Amniotic epithelial cell (primary cell): ENCODE results near the gene USP17L10.
"Not testable (repeated sequence)": the region's sequence is repeated elsewhere in the genome, so short reads cannot be mapped to it uniquely, and the experiment has no call there.

Source experiments
- DNase-seq: peaks from one replicate; pipeline ENCODE4 v3.0.0-alpha.2; 2010; ENCODE audit warnings: low read depth

Gene USP17L10, protein sequence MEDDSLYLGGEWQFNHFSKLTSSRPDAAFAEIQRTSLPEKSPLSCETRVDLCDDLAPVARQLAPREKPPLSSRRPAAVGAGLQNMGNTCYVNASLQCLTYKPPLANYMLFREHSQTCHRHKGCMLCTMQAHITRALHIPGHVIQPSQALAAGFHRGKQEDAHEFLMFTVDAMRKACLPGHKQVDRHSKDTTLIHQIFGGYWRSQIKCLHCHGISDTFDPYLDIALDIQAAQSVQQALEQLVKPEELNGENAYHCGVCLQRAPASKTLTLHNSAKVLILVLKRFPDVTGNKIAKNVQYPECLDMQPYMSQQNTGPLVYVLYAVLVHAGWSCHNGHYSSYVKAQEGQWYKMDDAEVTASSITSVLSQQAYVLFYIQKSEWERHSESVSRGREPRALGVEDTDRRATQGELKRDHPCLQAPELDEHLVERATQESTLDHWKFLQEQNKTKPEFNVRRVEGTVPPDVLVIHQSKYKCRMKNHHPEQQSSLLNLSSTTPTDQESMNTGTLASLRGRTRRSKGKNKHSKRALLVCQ

DNA sequence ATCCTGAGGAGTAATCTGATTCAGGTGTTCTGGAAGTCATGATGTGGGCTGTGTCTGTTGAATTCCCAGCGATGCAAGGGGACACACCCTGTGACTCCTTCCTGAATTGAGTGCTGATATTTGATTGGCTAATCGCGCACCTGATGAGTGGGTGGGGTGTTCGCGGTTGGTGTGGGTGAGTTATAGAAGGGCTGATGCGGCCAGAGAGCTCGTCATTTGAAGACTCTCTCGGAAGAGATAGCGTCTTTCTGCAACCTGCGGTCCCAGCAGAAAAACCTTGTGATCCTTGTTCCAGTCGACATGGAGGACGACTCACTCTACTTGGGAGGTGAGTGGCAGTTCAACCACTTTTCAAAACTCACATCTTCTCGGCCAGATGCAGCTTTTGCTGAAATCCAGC, at the start of gene USP17L10:
USP17L10 (plus strand) TSS at position 301 of the 400 bp plus-strand sequence; CDS start at position 301, 0 bp downstream.
- DNase-seq: not testable (repeated sequence)

DNA sequence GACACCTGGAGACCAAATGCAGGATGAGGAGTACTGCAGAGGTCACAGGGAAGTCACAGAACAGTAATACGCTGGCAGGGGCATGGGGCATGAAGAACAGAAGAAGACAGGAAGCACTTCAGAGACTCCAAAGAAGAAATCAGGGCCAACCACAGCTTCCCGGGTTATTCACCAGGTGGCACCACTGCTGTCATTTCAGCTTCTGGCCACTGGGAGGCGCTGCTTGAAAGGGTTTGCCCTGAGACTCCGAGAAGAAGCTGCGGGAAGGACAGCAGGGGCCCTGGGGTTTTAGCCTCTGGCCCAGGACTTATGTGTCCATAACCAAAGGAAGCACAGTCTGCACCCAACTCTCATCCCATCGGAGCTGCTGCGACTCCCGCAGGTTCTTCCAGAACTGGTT, 44.5 kb upstream of the USP17L10 start:
- not testable (repeated sequence) for DNase-seq

DNA sequence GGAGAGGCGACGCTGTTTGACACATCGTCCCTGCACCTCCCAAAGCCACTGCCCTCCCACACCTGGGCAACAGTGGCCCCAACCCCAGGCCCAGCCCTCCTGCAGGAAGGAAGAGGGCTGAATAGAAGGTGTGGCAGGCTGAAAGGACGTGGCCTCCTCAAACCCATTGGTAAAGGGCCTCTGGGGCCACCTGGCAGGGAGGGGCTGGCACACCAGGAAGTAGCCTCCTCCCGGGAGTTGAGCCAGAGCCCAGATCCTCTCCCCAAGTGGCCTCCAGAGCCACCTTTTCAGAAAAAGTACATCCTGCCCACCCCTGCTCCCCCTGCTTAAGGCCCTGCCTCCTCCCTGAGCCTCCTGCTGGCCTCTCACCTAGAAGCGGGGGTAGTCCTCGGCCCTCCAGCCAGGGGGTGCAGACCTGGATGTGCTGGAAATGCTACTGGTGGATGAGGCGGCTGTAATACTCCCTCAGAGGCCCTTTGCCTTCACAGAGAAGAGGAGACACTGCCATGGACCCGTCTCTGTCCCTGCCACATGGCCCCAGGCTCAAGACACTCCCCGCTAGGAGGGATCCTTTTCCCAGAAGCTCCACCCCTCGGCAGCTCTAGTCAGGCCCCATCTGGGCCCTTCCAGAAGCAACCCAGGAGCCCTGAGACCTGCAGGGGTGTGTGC, 40.5 kb upstream of the USP17L10 start, which contains the start of gene FAM90A26:
FAM90A26 (plus strand) TSS at position 619 of the 669 bp plus-strand sequence. CDS start 2,764 bp downstream, outside the sequence.
- DNase-seq: not testable (repeated sequence)

DNA sequence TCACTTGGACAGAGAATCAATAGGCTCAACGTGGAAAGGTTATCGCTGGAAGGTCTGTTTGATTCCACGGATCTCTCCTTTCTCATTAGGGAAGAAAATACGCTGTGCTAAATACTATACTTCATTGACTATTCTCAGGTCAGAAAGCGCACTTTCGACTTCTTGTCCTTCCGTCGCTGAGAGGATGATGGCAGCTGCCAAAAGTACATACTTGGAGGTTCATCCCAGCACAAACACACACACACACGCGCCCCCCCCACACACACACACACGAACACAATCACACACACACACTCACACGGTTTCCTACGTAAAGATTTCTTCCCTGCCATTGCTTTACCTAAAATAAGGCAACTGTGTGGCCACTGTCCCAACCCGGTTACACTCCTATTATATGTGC, 4.2 kb downstream of the USP17L10 start:
- not testable (repeated sequence) for DNase-seq

DNA sequence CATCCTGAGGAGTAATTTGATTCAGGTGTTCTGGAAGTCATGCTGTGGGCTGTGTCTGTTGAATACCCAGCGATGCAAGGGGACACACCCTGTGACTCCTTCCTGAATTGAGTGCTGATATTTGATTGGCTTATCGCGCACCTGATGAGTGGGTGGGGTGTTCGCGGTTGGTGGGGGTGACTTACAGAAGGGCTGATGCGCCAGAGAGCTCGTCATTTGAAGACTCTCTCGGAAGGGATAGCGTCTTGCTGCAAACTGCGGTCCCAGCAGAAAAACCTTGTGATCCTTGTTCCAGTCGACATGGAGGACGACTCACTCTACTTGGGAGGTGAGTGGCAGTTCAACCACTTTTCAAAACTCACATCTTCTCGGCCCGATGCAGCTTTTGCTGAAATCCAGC, 4.6 kb downstream of the USP17L10 start, which contains the start of gene USP17L11:
USP17L11 (plus strand) TSS at position 301 of the 400 bp plus-strand sequence; CDS start at position 301, 0 bp downstream.
- not testable (repeated sequence) for DNase-seq

DNA sequence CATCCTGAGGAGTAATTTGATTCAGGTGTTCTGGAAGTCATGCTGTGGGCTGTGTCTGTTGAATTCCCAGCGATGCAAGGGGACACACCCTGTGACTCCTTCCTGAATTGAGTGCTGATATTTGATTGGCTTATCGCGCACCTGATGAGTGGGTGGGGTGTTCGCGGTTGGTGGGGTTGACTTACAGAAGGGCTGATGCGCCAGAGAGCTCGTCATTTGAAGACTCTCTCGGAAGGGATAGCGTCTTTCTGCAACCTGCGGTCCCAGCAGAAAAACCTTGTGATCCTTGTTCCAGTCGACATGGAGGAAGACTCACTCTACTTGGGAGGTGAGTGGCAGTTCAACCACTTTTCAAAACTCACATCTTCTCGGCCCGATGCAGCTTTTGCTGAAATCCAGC, 9.4 kb downstream of the USP17L10 start, which contains the start of gene USP17L12:
USP17L12 (plus strand) TSS at position 301 of the 400 bp plus-strand sequence; CDS start at position 301, 0 bp downstream.
- DNase-seq: not testable (repeated sequence)

DNA sequence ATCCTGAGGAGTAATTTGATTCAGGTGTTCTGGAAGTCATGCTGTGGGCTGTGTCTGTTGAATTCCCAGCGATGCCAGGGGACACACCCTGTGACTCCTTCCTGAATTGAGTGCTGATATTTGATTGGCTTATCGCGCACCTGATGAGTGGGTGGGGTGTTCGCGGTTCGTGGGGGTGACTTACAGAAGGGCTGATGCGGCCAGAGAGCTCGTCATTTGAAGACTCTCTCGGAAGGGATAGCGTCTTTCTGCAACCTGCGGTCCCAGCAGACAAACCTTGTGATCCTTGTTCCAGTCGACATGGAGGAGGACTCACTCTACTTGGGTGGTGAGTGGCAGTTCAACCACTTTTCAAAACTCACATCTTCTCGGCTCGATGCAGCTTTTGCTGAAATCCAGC, 14.1 kb downstream of the USP17L10 start, which contains the start of gene USP17L13:
USP17L13 (plus strand) TSS at position 301 of the 400 bp plus-strand sequence; CDS start at position 301, 0 bp downstream.
- DNase-seq: not testable (repeated sequence)

DNA sequence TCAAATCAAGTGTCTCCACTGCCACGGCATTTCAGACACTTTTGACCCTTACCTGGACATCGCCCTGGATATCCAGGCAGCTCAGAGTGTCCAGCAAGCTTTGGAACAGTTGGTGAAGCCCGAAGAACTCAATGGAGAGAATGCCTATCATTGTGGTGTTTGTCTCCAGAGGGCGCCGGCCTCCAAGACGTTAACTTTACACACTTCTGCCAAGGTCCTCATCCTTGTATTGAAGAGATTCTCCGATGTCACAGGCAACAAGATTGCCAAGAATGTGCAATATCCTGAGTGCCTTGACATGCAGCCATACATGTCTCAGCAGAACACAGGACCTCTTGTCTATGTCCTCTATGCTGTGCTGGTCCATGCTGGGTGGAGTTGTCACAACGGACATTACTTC, 19.8 kb downstream of the USP17L10 start:
- not testable (repeated sequence) for DNase-seq

DNA sequence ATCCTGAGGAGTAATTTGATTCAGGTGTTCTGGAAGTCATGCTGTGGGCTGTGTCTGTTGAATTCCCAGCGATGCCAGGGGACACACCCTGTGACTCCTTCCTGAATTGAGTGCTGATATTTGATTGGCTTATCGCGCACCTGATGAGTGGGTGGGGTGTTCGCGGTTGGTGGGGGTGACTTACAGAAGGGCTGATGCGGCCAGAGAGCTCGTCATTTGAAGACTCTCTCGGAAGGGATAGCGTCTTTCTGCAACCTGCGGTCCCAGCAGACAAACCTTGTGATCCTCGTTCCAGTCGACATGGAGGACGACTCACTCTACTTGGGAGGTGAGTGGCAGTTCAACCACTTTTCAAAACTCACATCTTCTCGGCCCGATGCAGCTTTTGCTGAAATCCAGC, 23.6 kb downstream of the USP17L10 start, which contains the start of gene USP17L15:
USP17L15 (plus strand) TSS at position 301 of the 400 bp plus-strand sequence; CDS start at position 301, 0 bp downstream.
- DNase-seq: not testable (repeated sequence)

DNA sequence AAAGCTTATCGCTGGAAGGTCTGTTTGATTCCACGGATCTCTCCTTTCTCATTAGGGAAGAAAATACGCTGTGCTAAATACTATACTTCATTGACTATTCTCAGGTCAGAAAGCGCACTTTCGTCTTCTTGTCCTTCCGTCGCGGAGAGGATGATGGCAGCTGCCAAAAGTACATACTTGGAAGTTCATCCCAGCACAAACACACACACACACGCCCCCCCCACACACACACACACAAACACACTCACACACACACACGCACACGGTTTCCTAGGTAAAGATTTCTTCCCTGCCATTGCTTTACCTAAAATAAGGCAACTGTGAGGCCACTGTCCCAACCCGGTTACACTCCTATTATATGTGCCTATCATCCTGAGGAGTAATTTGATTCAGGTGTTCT, 28.0 kb downstream of the USP17L10 start:
- not testable (repeated sequence) for DNase-seq

DNA sequence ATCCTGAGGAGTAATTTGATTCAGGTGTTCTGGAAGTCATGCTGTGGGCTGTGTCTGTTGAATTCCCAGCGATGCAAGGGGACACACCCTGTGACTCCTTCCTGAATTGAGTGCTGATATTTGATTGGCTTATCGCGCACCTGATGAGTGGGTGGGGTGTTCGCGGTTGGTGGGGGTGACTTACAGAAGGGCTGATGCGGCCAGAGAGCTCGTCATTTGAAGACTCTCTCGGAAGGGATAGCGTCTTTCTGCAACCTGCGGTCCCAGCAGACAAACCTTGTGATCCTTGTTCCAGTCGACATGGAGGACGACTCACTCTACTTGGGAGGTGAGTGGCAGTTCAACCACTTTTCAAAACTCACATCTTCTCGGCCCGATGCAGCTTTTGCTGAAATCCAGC, 33.1 kb downstream of the USP17L10 start, which contains the start of gene USP17L17:
USP17L17 (plus strand) TSS at position 301 of the 400 bp plus-strand sequence; CDS start at position 301, 0 bp downstream.
- DNase-seq: not testable (repeated sequence)

DNA sequence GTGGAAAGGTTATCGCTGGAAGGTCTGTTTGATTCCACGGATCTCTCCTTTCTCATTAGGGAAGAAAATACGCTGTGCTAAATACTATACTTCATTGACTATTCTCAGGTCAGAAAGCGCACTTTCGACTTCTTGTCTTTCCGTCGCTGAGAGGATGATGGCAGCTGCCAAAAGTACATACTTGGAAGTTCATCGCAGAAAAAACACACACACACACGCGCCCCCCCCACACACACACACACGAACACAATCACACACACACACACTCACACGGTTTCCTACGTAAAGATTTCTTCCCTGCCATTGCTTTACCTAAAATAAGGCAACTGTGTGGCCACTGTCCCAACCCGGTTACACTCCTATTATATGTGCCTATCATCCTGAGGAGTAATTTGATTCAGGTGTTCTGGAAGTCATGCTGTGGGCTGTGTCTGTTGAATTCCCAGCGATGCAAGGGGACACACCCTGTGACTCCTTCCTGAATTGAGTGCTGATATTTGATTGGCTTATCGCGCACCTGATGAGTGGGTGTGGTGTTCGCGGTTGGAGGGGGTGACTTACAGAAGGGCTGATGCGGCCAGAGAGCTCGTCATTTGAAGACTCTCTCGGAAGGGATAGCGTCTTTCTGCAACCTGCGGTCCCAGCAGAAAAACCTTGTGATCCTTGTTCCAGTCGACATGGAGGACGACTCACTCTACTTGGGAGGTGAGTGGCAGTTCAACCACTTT, 37.7 kb downstream of the USP17L10 start, which contains the start of gene USP17L18:
USP17L18 (plus strand) TSS at position 678 of the 728 bp plus-strand sequence; CDS start at position 678, 0 bp downstream.
- DNase-seq: peak; percentile 0

DNA sequence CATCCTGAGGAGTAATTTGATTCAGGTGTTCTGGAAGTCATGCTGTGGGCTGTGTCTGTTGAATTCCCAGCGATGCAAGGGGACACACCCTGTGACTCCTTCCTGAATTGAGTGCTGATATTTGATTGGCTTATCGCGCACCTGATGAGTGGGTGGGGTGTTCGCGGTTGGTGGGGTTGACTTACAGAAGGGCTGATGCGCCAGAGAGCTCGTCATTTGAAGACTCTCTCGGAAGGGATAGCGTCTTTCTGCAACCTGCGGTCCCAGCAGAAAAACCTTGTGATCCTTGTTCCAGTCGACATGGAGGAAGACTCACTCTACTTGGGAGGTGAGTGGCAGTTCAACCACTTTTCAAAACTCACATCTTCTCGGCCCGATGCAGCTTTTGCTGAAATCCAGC, 42.6 kb downstream of the USP17L10 start, which contains the start of gene USP17L19:
USP17L19 (plus strand) TSS at position 301 of the 400 bp plus-strand sequence; CDS start at position 301, 0 bp downstream.
- not testable (repeated sequence) for DNase-seq

DNA sequence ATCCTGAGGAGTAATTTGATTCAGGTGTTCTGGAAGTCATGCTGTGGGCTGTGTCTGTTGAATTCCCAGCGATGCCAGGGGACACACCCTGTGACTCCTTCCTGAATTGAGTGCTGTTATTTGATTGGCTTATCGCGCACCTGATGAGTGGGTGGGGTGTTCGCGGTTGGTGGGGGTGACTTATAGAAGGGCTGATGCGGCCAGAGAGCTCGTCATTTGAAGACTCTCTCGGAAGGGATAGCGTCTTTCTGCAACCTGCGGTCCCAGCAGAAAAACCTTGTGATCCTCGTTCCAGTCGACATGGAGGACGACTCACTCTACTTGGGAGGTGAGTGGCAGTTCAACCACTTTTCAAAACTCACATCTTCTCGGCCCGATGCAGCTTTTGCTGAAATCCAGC, 47.4 kb downstream of the USP17L10 start, which contains the start of gene USP17L20:
USP17L20 (plus strand) TSS at position 301 of the 400 bp plus-strand sequence; CDS start at position 301, 0 bp downstream.
- not testable (repeated sequence) for DNase-seq
